Transverse colon (tissue), 4 donors: ENCODE measurements around the gene CAND2.

Experiments used
- EP300 ChIP-seq: sonication (generic); formaldehyde crosslinking; IDR thresholded peaks from one replicate; pipeline ENCODE4 v1.6.1; 2017; ENCODE audit warnings: antibody characterized with exemption, low read depth
- POLR2A ChIP-seq: fragments of 450-650 bp; IDR thresholded peaks from one replicate; pipeline ENCODE4 v1.6.1; 2016; ENCODE audit warnings: antibody characterized with exemption, mild to moderate bottlenecking, moderate library complexity
- POLR2AphosphoS5 ChIP-seq, 3 donors: sonication (generic); formaldehyde crosslinking; IDR thresholded peaks; one replicate each; pipeline ENCODE4 v1.6.1; 2016; ENCODE audit warnings: antibody characterized with exemption in 3 of 3
- TF ChIP-seq, protein P1 (sequence below), 5 experiments: fragments of 200-600 bp in 3 of 5; fragments of 450-650 bp in 2 of 5; sonication (generic) in 3 of 5; IDR thresholded peaks; 1 replicate in 2 of 5; 2 replicates in 3 of 5; pipeline ENCODE4 v1.5.1; 2016 to 2017; ENCODE audit warnings: antibody characterized with exemption in 5 of 5, inconsistent platforms in 3 of 5, mild to moderate bottlenecking in 2 of 5, moderate library complexity in 1 of 5

DNA sequence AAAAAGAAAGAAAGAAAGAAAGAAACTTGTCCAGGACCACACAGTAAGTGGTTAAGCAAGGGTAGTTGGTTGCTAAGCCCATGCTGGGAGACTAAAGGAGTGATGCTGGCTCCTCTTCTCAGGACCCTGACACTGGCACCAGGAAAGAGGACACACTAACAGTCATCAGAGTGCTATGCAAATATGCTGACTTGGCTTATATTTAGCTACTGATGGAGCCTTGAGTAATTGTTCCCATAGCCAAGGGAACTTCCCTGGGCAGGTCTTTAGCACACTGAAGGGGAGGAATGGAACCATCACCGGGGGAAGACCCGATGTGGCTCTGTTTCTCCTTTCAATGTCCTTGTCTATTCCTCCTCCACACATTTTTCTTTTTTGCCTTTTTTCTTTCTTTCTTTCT lies 43.7 kb upstream of the CAND2 start:
- TF ChIP-seq, protein P1, sequence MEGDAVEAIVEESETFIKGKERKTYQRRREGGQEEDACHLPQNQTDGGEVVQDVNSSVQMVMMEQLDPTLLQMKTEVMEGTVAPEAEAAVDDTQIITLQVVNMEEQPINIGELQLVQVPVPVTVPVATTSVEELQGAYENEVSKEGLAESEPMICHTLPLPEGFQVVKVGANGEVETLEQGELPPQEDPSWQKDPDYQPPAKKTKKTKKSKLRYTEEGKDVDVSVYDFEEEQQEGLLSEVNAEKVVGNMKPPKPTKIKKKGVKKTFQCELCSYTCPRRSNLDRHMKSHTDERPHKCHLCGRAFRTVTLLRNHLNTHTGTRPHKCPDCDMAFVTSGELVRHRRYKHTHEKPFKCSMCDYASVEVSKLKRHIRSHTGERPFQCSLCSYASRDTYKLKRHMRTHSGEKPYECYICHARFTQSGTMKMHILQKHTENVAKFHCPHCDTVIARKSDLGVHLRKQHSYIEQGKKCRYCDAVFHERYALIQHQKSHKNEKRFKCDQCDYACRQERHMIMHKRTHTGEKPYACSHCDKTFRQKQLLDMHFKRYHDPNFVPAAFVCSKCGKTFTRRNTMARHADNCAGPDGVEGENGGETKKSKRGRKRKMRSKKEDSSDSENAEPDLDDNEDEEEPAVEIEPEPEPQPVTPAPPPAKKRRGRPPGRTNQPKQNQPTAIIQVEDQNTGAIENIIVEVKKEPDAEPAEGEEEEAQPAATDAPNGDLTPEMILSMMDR (IDR thresholded peaks at IDR 0.05): no peak
- no peak for TF ChIP-seq POLR2A
- TF ChIP-seq POLR2AphosphoS5 (IDR thresholded peaks at IDR 0.05): no peak
- TF ChIP-seq EP300: no peak
